Mesenchymal stem cell (in vitro differentiated cells and primary cell): ENCODE measurements around the gene MAP4.

Experiments used
- DNase-seq: peaks from one replicate; pipeline ENCODE4 v3.0.0-alpha.2; 2013
- H2AFZ ChIP-seq: one replicate; pipeline ENCODE4 v1.6.1; 2013; ENCODE audit warnings: low read depth, mild to moderate bottlenecking, control low read depth, inconsistent platforms, low read length, moderate library complexity
- H2AK5ac ChIP-seq: 2 replicates; pipeline ENCODE4 v1.6.1; 2013; ENCODE audit warnings: low read length, moderate library complexity, mild to moderate bottlenecking, inconsistent platforms; ENCODE audit not compliant: severe bottlenecking
- H2BK120ac ChIP-seq: one replicate; pipeline ENCODE4 v1.6.1; 2013; ENCODE audit warnings: low read depth, mild to moderate bottlenecking, inconsistent platforms, low read length, moderate library complexity
- H2BK12ac ChIP-seq, 2 experiments: one replicate each; pipeline ENCODE4 v1.6.1; 2013; ENCODE audit warnings: inconsistent platforms in 2 of 2, low read length in 2 of 2, mild to moderate bottlenecking in 2 of 2, moderate library complexity in 2 of 2, control low read depth in 1 of 2
- H2BK15ac ChIP-seq: one replicate; pipeline ENCODE4 v1.6.1; 2013; ENCODE audit warnings: mild to moderate bottlenecking, low read depth, inconsistent platforms; ENCODE audit not compliant: poor library complexity, severe bottlenecking
- H2BK5ac ChIP-seq: 2 replicates; pipeline ENCODE4 v1.6.1; 2013; ENCODE audit warnings: low read depth, mild to moderate bottlenecking, low read length, control low read depth, inconsistent platforms; ENCODE audit not compliant: poor library complexity, severe bottlenecking
- H3K14ac ChIP-seq, 2 experiments: one replicate each; pipeline ENCODE4 v1.6.1; 2013; ENCODE audit warnings: inconsistent platforms in 2 of 2, low read length in 2 of 2, control low read depth in 1 of 2, mild to moderate bottlenecking in 1 of 2, moderate library complexity in 1 of 2
- H3K18ac ChIP-seq, 2 experiments: one replicate each; pipeline ENCODE4 v1.6.1; 2013; ENCODE audit warnings: inconsistent platforms in 2 of 2, low read length in 2 of 2, control low read depth in 1 of 2, low read depth in 1 of 2, mild to moderate bottlenecking in 1 of 2
- H3K23ac ChIP-seq, 2 experiments: one replicate each; pipeline ENCODE4 v1.6.1; 2013; ENCODE audit warnings: inconsistent platforms in 2 of 2, low read length in 2 of 2, mild to moderate bottlenecking in 2 of 2, moderate library complexity in 2 of 2, control low read depth in 1 of 2
- H3K27ac ChIP-seq: 2 replicates; pipeline ENCODE4 v1.5.1; 2013; ENCODE audit warnings: mild to moderate bottlenecking, moderate library complexity, low read length, control low read depth, inconsistent platforms; ENCODE audit not compliant: poor library complexity, severe bottlenecking
- H3K27me3 ChIP-seq, 2 experiments: 2 replicates each; pipeline versions ENCODE4 v1.6.1 to v1.7.0; 2013; ENCODE audit warnings: low read length in 2 of 2, mild to moderate bottlenecking in 2 of 2, moderate library complexity in 2 of 2, control low read depth in 1 of 2, inconsistent platforms in 1 of 2; ENCODE audit not compliant: control insufficient read depth in 1 of 2, insufficient read depth in 1 of 2
- H3K36me3 ChIP-seq, 2 experiments: 2 replicates each; pipeline versions ENCODE4 v1.6.1 to v1.7.0; 2013; ENCODE audit warnings: low read length in 2 of 2, control low read depth in 1 of 2, inconsistent platforms in 1 of 2, low read depth in 1 of 2, mild to moderate bottlenecking in 1 of 2; ENCODE audit not compliant: insufficient read depth in 2 of 2, control insufficient read depth in 1 of 2
- H3K4ac ChIP-seq, 2 experiments: one replicate each; pipeline ENCODE4 v1.6.1; 2013; ENCODE audit warnings: inconsistent platforms in 2 of 2, low read length in 2 of 2, mild to moderate bottlenecking in 2 of 2, moderate library complexity in 2 of 2, control low read depth in 1 of 2, low read depth in 1 of 2
- H3K4me1 ChIP-seq: 2 replicates; pipeline ENCODE4 v1.6.1; 2013; ENCODE audit warnings: low read depth, low read length, control low read depth; ENCODE audit not compliant: control insufficient read depth, insufficient read depth
- H3K4me2 ChIP-seq: 2 replicates; pipeline ENCODE4 v1.6.1; 2013; ENCODE audit warnings: low read length, mild to moderate bottlenecking, inconsistent platforms; ENCODE audit not compliant: poor library complexity, severe bottlenecking
- H3K4me3 ChIP-seq, 2 experiments: 2 replicates each; pipeline versions ENCODE4 v1.5.1 to v1.7.0; 2013; ENCODE audit warnings: low read length in 2 of 2, mild to moderate bottlenecking in 2 of 2, control low read depth in 1 of 2, low read depth in 1 of 2; ENCODE audit not compliant: insufficient read depth in 1 of 2
- H3K79me1 ChIP-seq: replicated peaks from 2 replicates; pipeline ENCODE4 v1.6.1; 2013; ENCODE audit warnings: mild to moderate bottlenecking, control low read depth, low read length, inconsistent platforms; ENCODE audit not compliant: poor library complexity, severe bottlenecking
- H3K9ac ChIP-seq: 2 replicates; pipeline ENCODE4 v1.7.0; 2013; ENCODE audit warnings: mild to moderate bottlenecking, low read length, moderate library complexity
- H3K9me3 ChIP-seq: 2 replicates; pipeline ENCODE4 v1.7.0; 2013; ENCODE audit warnings: mild to moderate bottlenecking, low read length; ENCODE audit not compliant: control insufficient read depth
- H4K8ac ChIP-seq: one replicate; pipeline ENCODE4 v1.6.1; 2013; ENCODE audit warnings: inconsistent platforms, mild to moderate bottlenecking, low read length, moderate library complexity
- H4K91ac ChIP-seq: one replicate; pipeline ENCODE4 v1.6.1; 2013; ENCODE audit warnings: mild to moderate bottlenecking, low read length, inconsistent platforms
- WGBS: methylation state at CpG from one replicate; pipeline ENCODE4 v1.1.7; 2013; ENCODE audit warnings: mixed read lengths; 5-methylcytosine and 5-hydroxymethylcytosine counted together

MAP4 gene

GRCh38 chr3:48030188-48030587 lies 14.0 kb upstream of the MAP4 start:
- 95% methylated on average over 3 of the region's 3 CpGs for WGBS
- no peak overlapping the region for H2AFZ ChIP-seq

GRCh38 chr3:48026951-48027908 lies 11.0 kb upstream of the MAP4 start:
- H3K27ac ChIP-seq: no peak overlapping the region
- H3K23ac ChIP-seq: no peak overlapping the region
- H2AK5ac ChIP-seq: no peak overlapping the region
- H3K4me3 ChIP-seq: no peak overlapping the region
- no peaks in the 10 kb centered on the region for H3K9me3 ChIP-seq
- peak overlapping the region in 1 of 2 experiments; percentile 4 for H3K14ac ChIP-seq
- H4K91ac ChIP-seq: no peak overlapping the region
- no peak overlapping the region for H2BK15ac ChIP-seq
- no peak overlapping the region for H3K18ac ChIP-seq
- no peak overlapping the region for H3K9ac ChIP-seq
- H2BK12ac ChIP-seq: no peak overlapping the region
- no peak overlapping the region for H2AFZ ChIP-seq
- DNase-seq: no peak
- no peak overlapping the region for H3K4me2 ChIP-seq
- H3K4ac ChIP-seq: no peak overlapping the region
- H3K27me3 ChIP-seq: no peaks in the 10 kb centered on the region
- H3K36me3 ChIP-seq: no peaks in the 10 kb centered on the region
- H3K79me1 ChIP-seq: no peaks in the 10 kb centered on the region
- H2BK5ac ChIP-seq: no peak overlapping the region
- 85% methylated on average over 9 of the region's 10 CpGs for WGBS
- peaks cover 4% of the 10 kb centered on the region for H3K4me1 ChIP-seq
- no peak overlapping the region for H2BK120ac ChIP-seq
- H4K8ac ChIP-seq: no peak overlapping the region

More at GRCh38 chr3:48030188-48030587, 14.0 kb upstream of the MAP4 start:
- Histone ChIP-seq H2BK15ac (no peak overlapping the region), H3K36me3 (no peaks in the 10 kb centered on the region), H3K27me3 (no peaks in the 10 kb centered on the region), H2BK12ac (no peak overlapping the region), H3K9ac (no peak overlapping the region), H3K14ac (no peak overlapping the region), H3K23ac (no peak overlapping the region), H2AK5ac (no peak overlapping the region), H3K4ac (no peak overlapping the region), H3K4me2 (no peak overlapping the region), H4K91ac (no peak overlapping the region), H3K18ac (no peak overlapping the region), H3K27ac (no peak overlapping the region), H4K8ac (no peak overlapping the region), H3K9me3 (no peaks in the 10 kb centered on the region), H3K4me3 (no peak overlapping the region), H2BK120ac (no peak overlapping the region), H3K4me1 (peaks cover 13% of the 10 kb centered on the region), H3K79me1 (no peaks in the 10 kb centered on the region), H2BK5ac (no peak overlapping the region)
- no peak for DNase-seq

GRCh38 chr3:48026098-48026497 lies 9.9 kb upstream of the MAP4 start:
- Histone ChIP-seq H3K27ac (no peak overlapping the region), H3K18ac (no peak overlapping the region), H2BK15ac (no peak overlapping the region), H3K23ac (no peak overlapping the region), H3K27me3 (no peaks in the 10 kb centered on the region), H2BK12ac (no peak overlapping the region), H3K4me2 (no peak overlapping the region), H2AK5ac (no peak overlapping the region), H3K4ac (no peak overlapping the region), H3K14ac (no peak overlapping the region), H2BK5ac (no peak overlapping the region), H3K9ac (no peak overlapping the region), H3K4me1 (peaks cover 2% of the 10 kb centered on the region), H4K91ac (no peak overlapping the region), H3K79me1 (no peaks in the 10 kb centered on the region), H3K4me3 (no peak overlapping the region), H2BK120ac (no peak overlapping the region), H3K9me3 (no peaks in the 10 kb centered on the region), H4K8ac (no peak overlapping the region), H2AFZ (no peak overlapping the region), H3K36me3 (no peaks in the 10 kb centered on the region)
- 67% methylated on average over 1 of the region's 2 CpGs for WGBS
- no peak for DNase-seq

GRCh38 chr3:48024401-48024800 lies 8.2 kb upstream of the MAP4 start:
- Histone ChIP-seq H3K36me3 (no peaks in the 10 kb centered on the region), H4K91ac (no peak overlapping the region), H3K4me3 (no peak overlapping the region), H3K27ac (no peak overlapping the region), H2BK15ac (no peak overlapping the region), H2BK5ac (no peak overlapping the region), H3K27me3 (no peaks in the 10 kb centered on the region), H3K23ac (no peak overlapping the region), H4K8ac (no peak overlapping the region), H2AFZ (no peak overlapping the region), H3K4ac (no peak overlapping the region), H2BK12ac (no peak overlapping the region), H3K4me1 (peaks cover 4% of the 10 kb centered on the region), H2BK120ac (no peak overlapping the region), H3K9ac (no peak overlapping the region), H2AK5ac (no peak overlapping the region), H3K18ac (no peak overlapping the region), H3K4me2 (no peak overlapping the region), H3K9me3 (no peaks in the 10 kb centered on the region), H3K14ac (no peak overlapping the region), H3K79me1 (peaks cover 2% of the 10 kb centered on the region)
- peak; percentile 58 for DNase-seq
- no CpG with 5 or more reads among the region's 1 CpG for WGBS
